ENCODE data around the gene FN1. TPM values are rescaled to one million over a fixed set of nuclear protein-coding genes. Genes with fewer than 3 reads are reported as not detected.

FN1 gene
- total RNA-seq, 1 donor from 2014 or later = 962 TPM

- TF ChIP-seq, protein P1, sequence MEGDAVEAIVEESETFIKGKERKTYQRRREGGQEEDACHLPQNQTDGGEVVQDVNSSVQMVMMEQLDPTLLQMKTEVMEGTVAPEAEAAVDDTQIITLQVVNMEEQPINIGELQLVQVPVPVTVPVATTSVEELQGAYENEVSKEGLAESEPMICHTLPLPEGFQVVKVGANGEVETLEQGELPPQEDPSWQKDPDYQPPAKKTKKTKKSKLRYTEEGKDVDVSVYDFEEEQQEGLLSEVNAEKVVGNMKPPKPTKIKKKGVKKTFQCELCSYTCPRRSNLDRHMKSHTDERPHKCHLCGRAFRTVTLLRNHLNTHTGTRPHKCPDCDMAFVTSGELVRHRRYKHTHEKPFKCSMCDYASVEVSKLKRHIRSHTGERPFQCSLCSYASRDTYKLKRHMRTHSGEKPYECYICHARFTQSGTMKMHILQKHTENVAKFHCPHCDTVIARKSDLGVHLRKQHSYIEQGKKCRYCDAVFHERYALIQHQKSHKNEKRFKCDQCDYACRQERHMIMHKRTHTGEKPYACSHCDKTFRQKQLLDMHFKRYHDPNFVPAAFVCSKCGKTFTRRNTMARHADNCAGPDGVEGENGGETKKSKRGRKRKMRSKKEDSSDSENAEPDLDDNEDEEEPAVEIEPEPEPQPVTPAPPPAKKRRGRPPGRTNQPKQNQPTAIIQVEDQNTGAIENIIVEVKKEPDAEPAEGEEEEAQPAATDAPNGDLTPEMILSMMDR (conservative IDR thresholded peaks at IDR 0.05; ENCODE audit: low read depth, low read length) = no peak
- no peak overlapping the region for H3K4me3 ChIP-seq (ENCODE audit: low read depth, low read length)
- no peak for DNase-seq (ENCODE audit: low read depth)
Observed at GRCh38 chr2:215364157-215365155, 71.4 kb downstream of the FN1 start.

DNA sequence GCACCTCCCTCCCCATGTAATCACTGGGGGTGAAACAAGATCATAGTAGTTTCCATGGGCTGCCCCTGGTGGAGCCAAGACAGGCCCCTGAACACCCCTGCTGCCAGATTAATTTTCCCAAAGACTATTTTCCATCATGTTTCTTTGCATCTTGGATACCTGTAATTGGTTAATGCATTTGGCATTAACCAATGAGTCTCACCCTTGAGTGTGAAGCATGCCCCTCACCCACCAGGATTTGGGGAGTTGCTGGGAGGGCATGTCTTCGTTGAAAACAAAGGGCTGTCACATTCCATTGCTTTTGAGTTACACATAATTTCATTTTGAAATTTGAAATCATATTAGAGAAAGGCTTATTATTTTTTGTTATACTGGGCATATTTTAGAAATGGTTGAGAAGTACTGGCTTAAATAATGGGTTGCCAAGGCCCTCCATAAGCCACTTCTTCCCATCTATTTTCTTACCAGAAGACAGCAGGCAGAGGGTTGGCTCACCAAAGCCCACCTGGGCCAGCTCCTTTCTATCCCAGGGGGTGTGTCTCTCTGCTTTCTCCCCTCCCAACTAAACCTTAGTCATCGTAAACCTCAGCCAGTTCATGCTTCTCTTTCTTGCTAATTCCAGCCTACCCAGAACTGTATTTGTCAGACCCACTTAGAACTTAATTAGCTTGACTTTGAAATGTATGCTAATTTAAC is 72.3 kb downstream of the FN1 start:
- no peak overlapping the region for H3K4me3 ChIP-seq (ENCODE audit: low read depth, low read length)
- no peak for DNase-seq (ENCODE audit: low read depth)
- TF ChIP-seq, protein P1 (conservative IDR thresholded peaks at IDR 0.05; ENCODE audit: low read depth, low read length) = no peak

DNA sequence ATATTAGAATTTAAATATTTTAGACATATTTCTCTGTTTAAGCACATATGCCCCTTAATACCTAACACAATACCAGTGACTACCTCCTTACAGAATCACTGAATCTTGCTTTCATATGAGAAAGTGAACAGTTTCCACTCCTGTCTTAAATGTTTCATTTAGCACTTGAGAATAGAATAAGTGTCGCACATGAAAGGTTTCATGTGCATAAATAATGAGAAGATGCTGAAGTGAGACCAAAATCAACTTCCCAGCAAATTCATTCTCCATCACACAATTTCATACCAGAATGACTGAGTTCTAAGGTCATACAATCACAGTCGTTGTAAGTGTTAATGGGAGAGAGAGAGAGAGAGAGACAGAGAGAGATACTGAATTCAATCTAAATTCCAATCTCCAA is 72.8 kb downstream of the FN1 start:
- DNase-seq (ENCODE audit: low read depth) = no peak
- TF ChIP-seq, protein P1 (conservative IDR thresholded peaks at IDR 0.05; ENCODE audit: low read depth, low read length) = no peak
- H3K4me3 ChIP-seq (ENCODE audit: low read depth, low read length) = no peak overlapping the region

DNA sequence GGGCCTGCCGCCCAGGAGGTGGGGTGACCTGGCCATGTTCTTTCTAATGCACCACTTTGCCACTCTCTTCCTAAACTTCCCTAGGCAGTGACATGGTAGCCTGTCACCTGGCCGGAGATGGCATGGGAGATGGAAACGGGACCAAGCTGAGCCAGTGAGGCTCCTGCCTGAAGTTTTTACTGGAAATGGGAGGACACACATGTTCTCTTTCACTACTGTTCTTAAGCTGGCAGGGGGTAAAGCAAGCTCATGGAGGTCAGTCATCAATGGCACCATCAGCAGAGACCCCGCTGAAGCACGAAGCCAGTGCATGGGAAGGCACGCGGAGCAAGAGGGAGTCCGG is 73.3 kb downstream of the FN1 start:
- DNase-seq (ENCODE audit: low read depth) = no peak
- H3K4me3 ChIP-seq (ENCODE audit: low read depth, low read length) = no peak overlapping the region
- TF ChIP-seq, protein P1 (conservative IDR thresholded peaks at IDR 0.05; ENCODE audit: low read depth, low read length) = no peak

- TF ChIP-seq, protein P1 (conservative IDR thresholded peaks at IDR 0.05; ENCODE audit: low read depth, low read length) = no peak
- H3K4me3 ChIP-seq (ENCODE audit: low read depth, low read length) = no peak overlapping the region
- DNase-seq (ENCODE audit: low read depth) = no peak
Observed at GRCh38 chr2:215361876-215362561, 73.8 kb downstream of the FN1 start.

- no peak overlapping the region for H3K4me3 ChIP-seq (ENCODE audit: low read depth, low read length)
- TF ChIP-seq, protein P1 (conservative IDR thresholded peaks at IDR 0.05; ENCODE audit: low read depth, low read length) = no peak
- no peak for DNase-seq (ENCODE audit: low read depth)
Observed at GRCh38 chr2:215361211-215361875, 74.5 kb downstream of the FN1 start.
